GM19328 (cell line): ENCODE measurements around the gene ACTC1.
"Not testable (repeated sequence)": the region's sequence is repeated elsewhere in the genome, so short reads cannot be mapped to it uniquely, and the experiment has no call there.

Source experiments
- ATAC-seq: cut with Tn5 transposase; IDR thresholded peaks from one replicate; pipeline ENCODE4 v1.9.1; 2021; ENCODE audit warnings: mild to moderate bottlenecking, moderate library complexity; ENCODE audit not compliant: unreplicated experiment

Gene ACTC1

DNA sequence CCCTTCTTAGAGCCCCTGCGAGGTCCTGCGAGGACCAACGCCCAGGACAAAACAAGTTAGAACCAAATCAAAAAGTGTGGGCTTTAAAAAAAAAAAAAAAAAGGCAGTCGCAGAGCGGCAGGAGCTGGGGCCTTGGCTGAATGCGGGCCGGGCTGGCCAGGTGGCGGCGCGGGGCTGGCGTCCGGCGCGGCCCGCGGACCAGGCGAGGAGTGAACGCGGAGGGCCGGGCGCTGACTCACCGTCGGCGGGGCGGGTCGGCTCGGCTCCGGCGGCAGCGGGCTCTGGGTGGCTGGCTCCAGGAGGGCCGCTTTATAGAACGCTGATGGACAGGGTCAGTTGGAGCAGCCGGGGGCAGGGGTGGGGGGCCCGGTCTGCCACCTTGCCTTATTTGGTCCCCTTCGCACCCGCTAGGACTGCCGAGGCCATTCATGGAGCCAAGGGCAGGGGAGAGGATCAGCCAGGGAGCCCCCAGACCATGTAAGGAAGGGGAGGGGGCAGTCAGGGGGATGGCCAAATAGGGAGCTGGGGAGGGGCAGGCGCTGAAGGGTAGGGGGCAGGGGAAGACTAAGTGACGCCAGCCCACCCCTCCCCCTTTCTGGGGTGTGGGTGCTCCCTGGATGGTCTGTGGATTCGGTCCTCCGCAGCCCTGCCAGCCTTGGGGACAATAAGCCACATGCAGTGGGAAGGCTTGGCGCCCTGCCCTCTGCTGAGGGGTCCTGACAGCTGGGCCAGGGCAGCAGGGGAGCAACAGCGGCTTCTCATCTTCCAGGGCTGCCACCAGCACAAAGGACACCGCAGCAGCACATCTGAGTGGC is at the start of gene ACTC1:
Gene ACTC1 (minus strand): TSS at position 283 of the 815 bp plus-strand sequence. CDS start 741 bp downstream, outside the sequence.
- ATAC-seq: no peak

DNA sequence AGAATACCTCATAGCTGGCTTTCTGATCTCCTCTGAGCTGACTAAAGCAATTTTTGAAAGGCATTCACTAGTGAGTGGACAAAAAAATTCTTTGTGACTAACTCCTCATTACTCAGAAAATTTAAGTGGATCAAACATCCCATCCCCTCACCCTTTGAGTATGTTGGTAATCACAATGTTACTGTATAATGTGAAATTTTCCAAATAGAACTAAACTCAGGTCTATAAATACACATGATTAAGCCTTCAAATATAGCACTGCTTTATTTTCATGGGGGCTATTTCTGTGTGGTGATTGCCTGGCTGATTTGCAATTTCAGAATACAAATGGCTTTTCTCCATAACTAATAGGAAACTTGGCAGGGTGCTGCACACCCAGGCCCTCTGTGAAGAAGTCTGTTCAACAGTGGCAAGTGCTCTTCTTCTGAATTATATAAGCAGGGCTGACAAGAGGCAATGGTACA is 45.9 kb upstream of the ACTC1 start:
- ATAC-seq: no peak

DNA sequence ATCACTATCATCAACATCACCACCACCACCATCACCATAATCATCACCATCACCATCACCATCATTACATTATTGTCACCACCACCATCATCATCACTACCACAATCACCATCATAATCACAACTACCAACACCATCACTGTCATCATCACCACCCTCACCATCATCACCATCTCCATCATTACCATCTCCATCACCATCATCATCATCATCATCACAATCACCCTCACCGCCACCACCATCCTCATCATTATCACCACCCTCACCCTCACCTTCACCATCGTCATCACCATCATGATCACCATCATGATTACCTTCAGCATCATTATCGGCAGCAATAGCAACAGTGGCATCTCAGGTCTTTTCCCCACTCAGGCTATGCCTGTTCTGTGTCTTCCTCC is 42.9 kb upstream of the ACTC1 start:
- ATAC-seq: no peak

DNA sequence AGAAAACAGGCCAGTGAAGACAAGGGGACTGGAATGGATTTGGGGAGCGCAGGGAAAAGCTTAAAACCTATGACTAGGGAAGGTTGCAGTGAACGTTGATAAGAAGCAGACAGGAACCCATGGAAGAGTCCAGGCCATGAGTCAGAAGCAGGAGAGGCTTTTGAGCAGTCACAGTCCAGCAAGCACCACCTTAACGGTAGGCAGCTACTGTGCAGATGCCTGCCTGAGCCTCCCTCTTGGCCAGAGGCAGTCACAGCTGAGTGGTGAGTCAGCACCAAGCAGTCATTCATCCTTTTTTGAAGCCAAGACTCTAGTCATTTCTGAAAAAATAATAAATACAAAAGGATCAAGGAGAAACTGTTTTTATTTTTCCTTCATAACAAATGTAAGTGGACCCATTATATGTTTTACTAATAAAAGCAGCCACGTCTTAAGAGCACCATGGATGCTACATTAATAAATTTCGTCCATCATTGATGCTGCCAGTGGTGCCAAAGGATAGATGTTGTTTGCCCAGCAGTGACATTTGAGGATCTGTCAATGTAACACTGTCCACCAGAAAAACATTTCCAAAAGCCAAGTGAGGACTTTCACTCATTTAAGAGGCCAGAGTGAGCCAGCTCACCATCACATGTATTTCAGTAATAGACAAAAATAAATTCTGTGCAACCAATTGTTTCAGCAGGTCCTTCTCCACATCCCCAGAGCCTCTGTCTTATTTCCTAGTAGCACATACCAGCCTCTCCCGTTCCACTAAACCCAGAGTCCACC is 42.1 kb upstream of the ACTC1 start:
- ATAC-seq: no peak

DNA sequence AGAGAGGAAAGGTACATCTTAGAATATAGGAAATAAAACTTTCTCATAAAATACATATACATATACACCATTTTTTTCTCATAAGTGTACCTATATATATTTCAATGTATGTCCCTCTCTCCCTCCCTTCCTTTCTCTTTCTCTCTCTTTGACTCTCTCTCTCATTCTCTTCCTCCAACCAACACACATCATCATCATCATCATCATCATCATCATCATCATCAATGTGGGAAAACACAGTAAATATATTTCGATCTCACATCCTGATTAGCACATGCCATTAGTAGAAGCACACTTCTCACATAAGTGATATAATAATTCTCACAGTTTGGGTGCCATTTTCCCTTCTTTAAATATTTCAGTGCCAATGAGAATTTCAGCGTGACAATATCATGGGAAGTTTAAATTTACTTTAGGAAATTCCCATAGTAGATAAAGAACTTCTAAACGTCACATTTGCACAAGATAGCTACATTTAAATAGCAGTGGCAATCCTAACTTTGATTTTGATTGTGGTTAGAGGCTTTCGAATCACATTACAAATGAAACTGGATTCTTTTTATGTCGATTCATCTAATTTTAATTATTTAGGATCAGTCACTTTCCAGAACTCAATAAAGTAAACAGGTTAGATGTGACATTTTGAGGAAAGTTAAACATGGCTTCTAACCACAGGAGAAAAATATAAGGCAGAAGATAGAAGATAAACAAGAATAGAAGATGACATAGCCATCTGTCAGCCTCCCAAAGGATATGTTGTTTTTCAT is 33.0 kb upstream of the ACTC1 start:
- ATAC-seq: no peak

DNA sequence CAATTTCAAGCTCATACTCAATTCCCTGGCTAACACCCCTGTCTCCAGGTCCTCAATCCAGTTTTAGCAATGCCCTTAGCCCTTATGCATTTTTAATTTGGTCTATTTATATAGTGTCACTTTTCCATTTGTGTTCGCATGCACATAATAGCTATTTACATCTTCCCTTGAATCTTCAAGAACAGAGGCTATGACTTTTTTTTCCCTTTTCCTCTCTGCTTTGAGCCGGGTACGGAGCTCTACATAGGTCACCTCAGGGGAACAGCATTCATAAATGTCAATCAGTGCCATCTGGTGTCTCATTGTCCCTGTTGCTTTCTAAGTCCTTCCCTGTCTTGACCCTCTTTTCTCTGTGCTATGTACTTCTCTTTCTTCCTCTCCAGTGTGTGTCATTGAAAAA is 26.5 kb upstream of the ACTC1 start:
- ATAC-seq: no peak

DNA sequence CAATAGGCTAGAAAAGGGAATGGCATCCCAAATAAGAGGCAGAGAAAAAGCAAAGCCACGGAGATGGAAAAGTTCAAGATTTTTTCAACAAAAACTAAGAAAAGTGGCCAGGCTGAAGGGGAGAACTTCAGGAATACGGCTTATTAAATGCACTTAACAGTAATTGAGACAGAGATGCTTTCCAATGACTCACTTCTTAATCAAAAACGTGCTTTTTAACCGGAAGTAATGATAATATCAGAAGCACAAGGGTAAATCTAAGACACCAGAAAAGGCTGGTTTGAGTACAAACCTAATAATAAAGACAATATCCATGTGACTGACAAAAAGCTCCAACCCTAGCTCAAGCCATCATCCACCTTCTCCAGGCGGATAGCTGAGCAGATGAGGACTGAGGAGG is 24.8 kb upstream of the ACTC1 start:
- ATAC-seq: no peak

DNA sequence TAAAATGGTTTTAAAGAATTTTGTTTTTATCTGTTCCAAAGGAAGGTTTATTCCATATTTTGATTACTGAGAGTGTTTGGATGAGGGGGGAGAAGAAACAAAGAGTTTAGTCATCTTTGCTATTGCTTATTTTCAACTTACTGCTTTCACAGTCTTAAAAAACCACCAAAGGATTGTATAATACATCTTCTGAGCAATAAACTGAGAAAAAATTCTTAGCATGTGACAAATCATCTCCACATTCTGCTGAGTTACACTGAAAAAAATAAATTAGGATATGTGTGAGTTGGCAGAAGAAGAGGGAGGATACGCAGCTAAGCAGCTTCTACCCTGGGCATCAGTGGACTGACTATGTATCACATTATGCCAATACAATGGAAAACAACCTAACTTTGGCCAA is 23.2 kb upstream of the ACTC1 start:
- no peak for ATAC-seq

DNA sequence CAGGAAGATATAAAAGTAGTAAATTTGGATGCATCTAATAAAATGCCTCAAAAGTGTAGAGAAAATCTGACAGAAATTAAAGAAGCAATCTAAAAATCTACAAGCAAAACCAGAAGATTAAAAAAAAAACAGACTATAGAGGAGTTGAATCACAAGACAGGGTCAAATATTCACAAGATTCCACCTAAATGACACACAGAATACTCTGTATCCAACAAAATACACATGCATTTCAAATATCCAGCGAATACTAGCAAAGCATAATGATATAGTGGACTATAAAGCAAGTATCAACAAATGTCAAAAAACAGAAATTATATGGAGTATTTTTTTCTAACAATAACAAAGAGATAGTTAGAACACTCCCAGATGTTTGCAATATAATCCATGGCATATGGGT is 20.5 kb upstream of the ACTC1 start:
- ATAC-seq: no peak

DNA sequence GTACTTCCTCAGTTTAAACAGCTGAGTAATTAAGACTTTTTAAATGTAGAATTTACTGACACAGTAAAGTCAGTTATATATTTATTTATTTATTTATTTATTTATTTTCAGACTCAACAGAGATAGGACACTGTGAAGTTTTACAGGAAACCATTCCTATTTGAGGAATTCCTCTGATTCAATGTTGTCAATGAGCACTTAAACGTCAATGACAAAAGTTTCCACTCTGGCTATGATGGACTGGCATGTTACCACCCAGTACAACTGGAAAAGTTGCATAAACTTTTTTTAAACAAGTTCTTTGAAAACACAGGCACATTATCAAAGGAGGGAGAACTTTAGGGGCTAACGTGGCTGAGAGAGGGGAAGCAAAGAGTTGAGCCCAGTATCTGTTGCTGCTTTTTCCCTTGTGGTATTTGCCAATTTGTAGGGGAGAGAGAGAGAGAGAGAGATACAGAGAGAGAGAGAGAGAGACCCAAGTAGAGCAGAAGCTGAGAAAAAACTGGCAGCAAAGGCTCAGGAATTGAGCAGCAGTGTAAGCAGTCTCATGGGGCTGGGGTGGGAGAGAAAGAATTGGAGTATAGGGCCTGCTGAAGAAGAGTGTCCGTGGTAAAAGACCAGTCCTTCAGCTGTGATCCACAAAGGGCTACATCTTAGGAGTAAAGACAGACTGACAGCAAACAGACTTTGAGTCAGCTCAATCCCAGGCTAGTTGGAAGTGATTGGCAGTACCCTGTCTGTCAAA is 18.3 kb upstream of the ACTC1 start:
- no peak for ATAC-seq

DNA sequence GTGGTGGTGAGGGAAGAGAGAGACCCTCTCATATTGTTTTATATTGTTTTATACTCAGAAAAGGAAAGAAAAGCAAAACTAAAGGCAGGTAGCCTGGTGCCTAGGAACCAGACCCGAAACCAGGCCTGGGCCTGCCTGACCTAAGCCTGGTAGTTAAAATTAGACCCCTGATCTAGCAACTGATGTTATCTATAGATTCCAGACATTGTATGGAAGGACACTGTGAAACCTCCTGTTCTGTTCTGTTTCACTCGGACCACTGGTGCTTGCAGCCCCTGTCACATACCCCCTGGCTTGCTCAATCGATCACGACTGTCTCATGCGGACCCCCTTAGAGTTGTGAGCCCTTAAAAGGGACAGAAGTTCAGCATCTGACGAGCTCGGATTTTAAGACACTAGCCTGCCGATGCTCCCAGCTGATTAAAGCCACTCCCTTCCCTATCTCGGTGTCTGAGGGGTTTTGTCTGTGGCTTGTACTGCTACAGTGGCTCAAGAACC is 17.6 kb upstream of the ACTC1 start:
- not testable (repeated sequence) for ATAC-seq

DNA sequence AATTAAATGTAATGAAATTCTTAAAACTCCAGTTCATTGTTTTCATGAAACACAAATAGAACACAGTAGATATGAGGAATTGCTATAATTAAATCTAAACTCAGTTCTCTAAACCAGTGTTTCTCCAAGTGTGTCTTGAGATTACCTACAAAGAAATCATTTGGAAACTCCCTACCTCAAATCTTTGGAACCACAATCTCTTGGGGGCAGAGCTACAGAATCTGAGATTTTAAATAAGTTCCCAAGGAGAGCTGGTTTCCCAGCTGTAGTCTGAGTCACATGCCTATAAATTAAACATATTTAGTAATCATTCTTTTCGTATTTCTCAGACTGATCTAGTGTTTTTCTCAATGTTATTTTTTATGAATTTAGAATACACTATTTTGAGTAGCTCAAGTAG is 17.0 kb upstream of the ACTC1 start:
- no peak for ATAC-seq

DNA sequence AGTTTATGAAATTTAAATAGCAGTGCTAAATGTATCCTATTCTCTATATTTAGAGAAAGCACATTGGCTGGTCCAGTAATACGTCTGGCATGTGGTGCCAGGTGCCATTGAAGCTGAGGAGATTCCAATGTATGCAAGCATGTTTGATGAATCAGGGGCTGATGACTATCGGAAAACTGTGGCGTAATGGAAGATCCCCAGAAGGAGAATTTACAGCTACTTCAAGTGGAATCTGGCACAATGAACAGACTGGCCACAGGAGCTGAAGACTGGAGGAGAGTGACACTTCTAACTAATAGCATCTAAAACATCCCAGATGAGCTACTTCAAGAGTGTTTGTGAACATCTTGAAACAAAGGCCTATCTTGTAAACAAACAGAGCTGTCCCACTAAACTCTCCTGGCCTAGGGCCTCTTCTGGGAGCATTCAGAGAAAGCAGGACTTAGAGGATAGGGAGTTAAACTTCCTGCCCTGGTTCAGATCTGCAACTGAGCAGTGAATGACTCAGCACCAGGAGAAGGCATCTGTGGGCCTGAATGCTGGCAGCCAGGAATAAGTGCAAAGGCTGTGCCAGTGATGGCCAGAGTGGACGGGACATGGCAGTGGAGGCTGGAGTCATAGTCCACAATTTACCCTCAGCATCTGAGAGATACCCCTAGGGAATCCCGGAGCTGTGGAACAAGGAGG is 15.2 kb upstream of the ACTC1 start:
- ATAC-seq: no peak

DNA sequence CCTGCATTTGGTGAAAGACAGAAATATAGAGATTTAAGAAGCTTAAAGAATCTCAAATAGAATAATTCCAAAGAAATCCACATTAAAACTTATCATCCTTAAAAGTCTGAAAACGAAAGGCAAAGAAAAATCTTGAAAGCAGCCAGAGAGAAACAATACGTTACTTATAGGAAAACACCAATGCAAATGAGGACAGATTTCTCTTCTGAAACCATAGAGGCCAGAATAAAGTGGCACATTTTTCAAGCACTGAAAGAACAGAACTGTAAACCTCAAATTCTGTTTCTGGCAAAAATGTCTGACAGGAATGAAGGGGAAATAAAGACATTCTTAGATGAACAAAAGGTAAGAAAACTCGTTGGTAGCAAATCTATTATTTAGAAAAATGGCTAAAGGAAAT is 13.8 kb upstream of the ACTC1 start:
- ATAC-seq: no peak

DNA sequence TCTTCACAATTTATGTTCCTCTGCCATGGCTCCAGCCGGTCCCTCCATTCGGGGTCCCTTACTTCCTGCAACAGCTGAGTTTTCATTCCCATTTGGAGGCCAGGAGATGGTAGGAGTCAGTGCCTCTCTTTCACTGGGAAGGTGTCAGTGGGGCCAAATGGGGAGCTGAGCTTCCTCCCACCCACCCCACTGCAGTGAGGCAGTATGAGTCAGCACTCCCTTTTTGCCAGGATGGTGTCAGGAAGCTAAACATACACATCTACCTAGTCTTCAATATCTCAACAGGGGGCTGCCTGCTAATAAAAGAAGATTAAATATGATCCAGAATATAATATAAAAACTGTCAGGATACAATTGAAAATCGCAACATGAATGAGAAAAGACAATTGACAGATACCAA is 12.7 kb upstream of the ACTC1 start:
- no peak for ATAC-seq

DNA sequence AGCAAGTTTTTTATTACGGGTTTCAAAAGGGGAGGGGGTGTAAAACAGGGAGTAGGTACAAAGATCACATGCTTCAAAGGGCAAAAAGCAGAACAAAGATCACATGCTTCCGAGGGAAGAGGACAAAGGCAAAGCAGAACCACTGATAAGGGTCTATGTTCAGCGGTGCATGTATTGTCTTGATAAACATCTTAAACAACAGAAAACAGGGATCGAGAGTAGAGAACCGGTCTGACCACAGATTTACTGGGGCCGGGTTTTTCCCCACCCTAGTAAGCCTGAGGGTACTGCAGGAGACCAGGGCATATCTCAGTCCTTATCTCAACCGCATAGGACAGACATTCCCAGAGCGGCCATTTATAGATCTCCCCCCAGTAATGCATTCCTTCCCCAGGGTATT is 11.9 kb upstream of the ACTC1 start:
- ATAC-seq: not testable (repeated sequence)

DNA sequence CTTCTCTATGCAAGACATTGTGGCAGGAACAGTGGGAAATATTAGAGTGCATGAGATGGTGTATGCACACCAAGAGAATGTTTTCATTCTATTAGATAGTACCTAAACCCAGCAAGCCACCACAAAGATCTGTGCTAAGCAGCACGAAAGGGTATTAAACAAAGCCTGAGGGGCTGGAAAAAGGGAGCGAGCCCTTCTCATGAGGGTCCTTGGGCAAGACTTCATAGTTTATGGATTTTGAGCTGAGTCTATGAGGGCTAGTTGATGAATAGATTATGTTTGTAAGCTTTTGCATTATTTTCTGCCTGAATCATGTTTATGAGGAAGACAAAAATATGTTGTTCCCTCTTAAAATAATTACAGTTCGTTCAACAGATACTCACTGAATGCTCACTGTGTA is 9.4 kb upstream of the ACTC1 start:
- ATAC-seq: no peak

DNA sequence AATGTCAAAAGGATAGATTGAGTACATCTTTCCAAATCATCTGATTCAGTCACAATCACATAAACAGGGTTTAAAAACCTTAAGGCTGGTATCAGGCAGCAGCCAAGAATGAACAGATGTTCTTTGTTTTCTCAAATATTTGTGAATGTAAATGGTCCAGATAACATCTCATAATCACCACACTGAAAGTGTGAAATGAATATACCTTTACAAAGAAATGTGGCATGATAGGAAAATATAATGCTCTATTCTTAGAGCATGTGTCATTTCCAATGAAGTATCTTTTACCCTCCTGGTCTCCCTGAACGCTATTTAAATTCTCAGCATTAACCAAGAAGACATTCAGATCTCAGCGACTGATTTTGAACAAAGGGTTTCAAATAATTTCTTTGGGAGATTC is 8.8 kb upstream of the ACTC1 start:
- no peak for ATAC-seq

DNA sequence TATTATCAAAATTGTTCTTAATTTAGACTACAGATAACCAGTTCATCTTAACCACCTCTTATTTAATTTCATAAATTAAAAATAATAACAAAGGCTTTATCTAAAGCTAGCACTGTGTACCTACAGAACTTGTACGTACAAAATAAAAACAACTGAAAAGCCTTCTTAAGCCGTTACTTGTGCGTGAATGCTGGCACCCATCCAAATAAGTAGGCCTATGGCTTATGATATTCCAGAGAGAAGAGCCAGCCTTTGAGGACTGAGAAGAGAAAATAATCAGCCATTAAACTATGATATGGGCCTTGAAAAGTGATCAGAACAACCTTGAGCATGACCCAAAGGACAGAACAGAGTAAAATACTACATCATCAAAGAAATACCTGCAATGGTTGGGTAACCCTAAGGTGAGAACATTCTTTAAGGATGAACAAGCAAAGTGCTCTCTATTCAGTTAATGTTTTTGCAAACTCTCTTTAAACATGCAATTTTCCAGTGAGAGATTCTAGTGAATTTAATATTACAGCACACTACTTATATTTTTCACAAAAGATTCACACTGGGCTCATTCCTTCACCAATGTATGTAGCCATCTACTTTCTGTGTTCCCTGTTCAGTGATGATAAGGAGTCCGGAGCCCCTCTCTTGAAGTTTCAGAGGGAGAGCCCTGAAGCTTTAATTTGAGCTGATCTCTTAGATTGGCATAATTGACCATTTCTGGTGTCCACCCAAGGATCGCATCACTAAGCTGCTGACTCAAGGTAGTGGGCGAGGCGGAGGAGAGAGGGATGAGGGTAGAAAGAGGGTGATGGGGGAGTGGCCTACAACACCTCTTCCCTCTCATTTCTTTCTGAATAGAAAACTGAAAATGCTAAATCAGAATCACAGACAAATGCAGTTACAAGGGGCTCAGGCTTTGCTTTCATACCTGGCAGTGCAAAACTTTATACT is 7.7 kb upstream of the ACTC1 start:
- ATAC-seq: no peak
